Lower lobe of right lung (tissue), 2 donors: ENCODE measurements around the gene NRM. TPM values are rescaled to one million over a fixed set of nuclear protein-coding genes. Genes with fewer than 3 reads are reported as not detected.
"Not testable (repeated sequence)": the region's sequence is repeated elsewhere in the genome, so short reads cannot be mapped to it uniquely, and the experiment has no call there.

Source experiments
- ATAC-seq, 2 donors: fragments of 200-7000 bp; cut with Tn5 transposase; one replicate each; pipeline ENCODE4 v1.9.1; 2020 to 2022; ENCODE audit warnings: mild to moderate bottlenecking in 2 of 2, moderate library complexity in 2 of 2
- DNase-seq: peaks from one replicate; pipeline ENCODE4 v3.0.0-alpha.2; 2020
- H3K27ac ChIP-seq: fragments of 200-600 bp; one replicate; pipeline ENCODE4 v1.8.0; 2022
- H3K27me3 ChIP-seq: fragments of 200-600 bp; one replicate; pipeline ENCODE4 v1.8.0; 2022; ENCODE audit warnings: low read depth
- H3K36me3 ChIP-seq: fragments of 200-600 bp; one replicate; pipeline ENCODE4 v1.8.0; 2022; ENCODE audit warnings: mild to moderate bottlenecking
- H3K4me1 ChIP-seq: fragments of 200-600 bp; one replicate; pipeline ENCODE4 v1.8.0; 2022
- H3K4me3 ChIP-seq: fragments of 200-600 bp; one replicate; pipeline ENCODE4 v1.8.0; 2022; ENCODE audit warnings: mild to moderate bottlenecking
- H3K9me3 ChIP-seq: fragments of 200-600 bp; one replicate; pipeline ENCODE4 v1.8.0; 2022
- CTCF ChIP-seq: fragments of 200-600 bp; IDR thresholded peaks from one replicate; pipeline ENCODE4 v1.8.0; 2022; ENCODE audit warnings: antibody characterized with exemption, mild to moderate bottlenecking
- intact Hi-C: fragments of 100-400 bp; cut with DNase I; formaldehyde crosslinking; loops from one replicate; pipeline ENCODE4 v1.11.0; 2022
- total RNA-seq: library from RNA; stranded (reverse); fragmentation: NEBNext Ultra II Directional; extraction: Animal tissue kit (Norgen Biotek cat#: 25700); gene quantifications from one replicate; pipeline ENCODE4 v1.2.1, GENCODE V29; 2021
- donor health status: DM: no; HTN: yes; CAD: no; lungs with severe emphysema.

NRM gene
- total RNA-seq, 1 donor from 2014 or later, result 10.0 TPM

GRCh38 chr6:30670760-30671527 lies 19.8 kb downstream of the NRM start:
- DNase-seq (no peak), ATAC-seq (no peak)
- intact Hi-C loops, result no loop called here
- no peak overlapping the region for H3K4me3 ChIP-seq
- TF ChIP-seq CTCF, result no peak
- H3K27ac ChIP-seq, result no peak overlapping the region
- no peaks in the 10 kb centered on the region for H3K9me3 ChIP-seq
- no peaks in the 10 kb centered on the region for H3K27me3 ChIP-seq
- peaks cover 54% of the 10 kb centered on the region for H3K36me3 ChIP-seq
- H3K4me1 ChIP-seq, result peaks cover 22% of the 10 kb centered on the region

- H3K27me3 ChIP-seq, H3K9me3 ChIP-seq, ATAC-seq, DNase-seq, H3K4me3 ChIP-seq, H3K27ac ChIP-seq, H3K4me1 ChIP-seq, intact Hi-C loops: not testable (repeated sequence)
- H3K36me3 ChIP-seq, result peaks cover 97% of the 10 kb centered on the region
Observed at GRCh38 chr6:30666300-30666699, 24.5 kb downstream of the NRM start.

- H3K27me3 ChIP-seq, result no peaks in the 10 kb centered on the region
- H3K4me3 ChIP-seq, result no peak overlapping the region
- no peaks in the 10 kb centered on the region for H3K4me1 ChIP-seq
- H3K27ac ChIP-seq, result no peak overlapping the region
- DNase-seq (no peak), ATAC-seq (no peak)
- intact Hi-C loops, result no loop called here
- no peaks in the 10 kb centered on the region for H3K9me3 ChIP-seq
- TF ChIP-seq CTCF, result no peak
- peaks cover 99% of the 10 kb centered on the region for H3K36me3 ChIP-seq
Observed at GRCh38 chr6:30664994-30665767, 25.6 kb downstream of the NRM start.

GRCh38 chr6:30657922-30658321 lies 32.9 kb downstream of the NRM start:
- H3K4me3 ChIP-seq, DNase-seq, H3K27me3 ChIP-seq, ATAC-seq, H3K27ac ChIP-seq, H3K9me3 ChIP-seq, intact Hi-C loops, H3K4me1 ChIP-seq: not testable (repeated sequence)
- H3K36me3 ChIP-seq, result peaks cover 100% of the 10 kb centered on the region

GRCh38 chr6:30657454-30657853 lies 33.3 kb downstream of the NRM start:
- no peak overlapping the region for H3K4me3 ChIP-seq
- no peaks in the 10 kb centered on the region for H3K27me3 ChIP-seq
- peaks cover 100% of the 10 kb centered on the region for H3K36me3 ChIP-seq
- no peak for DNase-seq
- H3K27ac ChIP-seq, result no peak overlapping the region
- no peak for ATAC-seq
- no peak for TF ChIP-seq CTCF
- no peaks in the 10 kb centered on the region for H3K9me3 ChIP-seq
- no peaks in the 10 kb centered on the region for H3K4me1 ChIP-seq
- intact Hi-C loops, result no loop called here

- no peak for TF ChIP-seq CTCF
- Histone ChIP-seq H3K4me3 (no peak overlapping the region), H3K36me3 (peaks cover 100% of the 10 kb centered on the region), H3K9me3 (no peaks in the 10 kb centered on the region), H3K4me1 (no peaks in the 10 kb centered on the region), H3K27ac (no peak overlapping the region), H3K27me3 (no peaks in the 10 kb centered on the region)
- intact Hi-C loops, result no loop called here
- peak; percentile 59 for DNase-seq
- peak; percentile 30 to 66 for ATAC-seq
Observed at GRCh38 chr6:30656513-30656912, 34.3 kb downstream of the NRM start.
